Pancreas (tissue), 10 donors: ENCODE results near the gene IFIT5. TPM values are rescaled to one million over a fixed set of nuclear protein-coding genes. Genes with fewer than 3 reads are reported as not detected.

Source experiments
- ATAC-seq, 4 donors: fragments of 200-7000 bp; cut with Tn5 transposase; one replicate each; pipeline versions ENCODE4 v1.8.0 to v1.9.1; 2020; ENCODE audit warnings: mild to moderate bottlenecking in 4 of 4, moderate library complexity in 4 of 4
- DNase-seq, 6 donors: peaks; one replicate each; pipeline ENCODE4 v3.0.0-alpha.2; 2020
- FAIRE-seq: peaks from 2 replicates; lab custom pipeline; 2012; peaks lifted over from hg19 to GRCh38; lab: Jason Lieb, UNC
- H3K27ac ChIP-seq, 4 donors: fragments of 200-600 bp; sonication (generic); 1 replicate in 3 of 4; 2 replicates in 1 of 4; pipeline versions ENCODE4 v1.5.0 to v1.8.0; 2020
- H3K27me3 ChIP-seq, 4 donors: fragments of 200-600 bp; one replicate each; pipeline ENCODE4 v1.8.0; 2021
- H3K36me3 ChIP-seq, 3 donors: fragments of 200-600 bp; sonication (generic) in 1 of 3; one replicate each; pipeline versions ENCODE4 v1.5.0 to v1.8.0; 2020 to 2021
- H3K4me1 ChIP-seq, 3 donors: fragments of 200-600 bp; one replicate each; pipeline ENCODE4 v1.8.0; 2021
- H3K4me3 ChIP-seq, 4 donors: fragments of 200-600 bp; sonication (generic) in 2 of 4; one replicate each; pipeline versions ENCODE4 v1.5.0 to v1.8.0; 2020 to 2021
- H3K9me3 ChIP-seq, 4 donors: fragments of 200-600 bp; one replicate each; pipeline ENCODE4 v1.8.0; 2021
- CTCF ChIP-seq, 4 donors: fragments of 200-600 bp; sonication (generic) in 3 of 4; IDR thresholded peaks; one replicate each; pipeline versions ENCODE4 v1.5.0 to v1.8.0; 2021; ENCODE audit warnings: antibody characterized with exemption in 4 of 4
- WGBS, 2 donors: extraction: QIAGEN DNeasy Blood & Tissue Kit; methylation state at CpG; one replicate each; pipeline ENCODE4 v1.1.7; 2013; 5-methylcytosine and 5-hydroxymethylcytosine counted together
- intact Hi-C, 3 donors: fragments of 100-400 bp; cut with DNase I; formaldehyde crosslinking; loops; one replicate each; pipeline versions ENCODE4 v1.11.1 to v1.14.2; 2022
- polyA plus RNA-seq, 2 donors: library from polyadenylated mRNA; stranded (reverse); fragments of 200-250 nt; gene quantifications; one replicate each; pipeline ENCODE4 v1.2.3, GENCODE V29; 2013
- total RNA-seq, 6 donors: library from RNA; stranded (reverse); fragmentation: NEBNext Ultra II Directional in 4 of 6; extraction: Animal tissue kit (Norgen Biotek cat#: 25700) in 4 of 6; gene quantifications; one replicate each; pipeline versions ENCODE4 v1.2.1 to v1.2.4, GENCODE V29; 2021 to 2023
- donor health status: healthy with polysubstance abuse.
- donor health status: DM: no; HTN: no; CAD: no; lungs with moderate emphysema.
- donor health status: DM: no; HTN: no; CAD: no.
- donor health status: control.
- donor health status: control.
- donor health status: Bipolar disorder and iron deficiency.
- donor health status: DM: yes; HTN: yes; CAD: no.
- donor health status: DM: no; HTN: no; CAD: no.
- donor health status: DM: no; HTN: no; CAD: no.
- donor health status: DM: yes; HTN: yes; CAD: no.

IFIT5 gene
- total and polyA plus RNA-seq, 8 donors: 2.9 to 8.1 (median 4.2) TPM

GRCh38 chr10:89458291-89458690, 43.9 kb downstream of the IFIT5 start:
- WGBS, 2 donors: 73 to 85% methylated on average over 3 of the region's 3 CpGs
- H3K27ac ChIP-seq: no peak overlapping the region
- intact Hi-C loops: no loop called here
- TF ChIP-seq CTCF (IDR thresholded peaks at IDR 0.05): no peak
- no peaks in the 10 kb centered on the region for H3K27me3 ChIP-seq
- H3K36me3 ChIP-seq: no peaks in the 10 kb centered on the region
- DNase-seq: no peak
- H3K4me3 ChIP-seq: no peak overlapping the region
- no peak for FAIRE-seq
- no peak for ATAC-seq
- peaks cover 0 to 4% (median 4%) of the 10 kb centered on the region in 3 donors for H3K4me1 ChIP-seq
- no peaks in the 10 kb centered on the region for H3K9me3 ChIP-seq

DNA sequence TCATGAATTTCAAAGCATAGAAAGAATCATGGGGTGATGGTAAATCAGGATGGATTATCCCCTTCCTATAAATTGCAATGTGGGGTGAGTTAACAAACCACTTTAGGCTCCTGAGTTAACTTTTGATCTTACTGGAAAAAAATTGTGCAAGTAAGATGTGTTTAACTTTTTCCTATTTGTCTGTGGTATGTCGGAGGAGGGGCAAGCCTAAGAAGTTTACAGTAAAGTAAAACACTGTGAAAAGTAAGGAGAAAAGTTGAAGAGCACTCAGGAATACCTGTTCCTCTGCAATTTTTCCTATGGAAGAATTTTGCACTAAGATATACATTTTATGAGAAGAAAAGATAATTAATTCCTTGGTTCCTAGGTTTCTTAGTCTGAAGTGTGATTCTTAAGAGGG, 44.4 kb downstream of the IFIT5 start:
- no peak for FAIRE-seq
- no peak for TF ChIP-seq CTCF (IDR thresholded peaks at IDR 0.05)
- ATAC-seq: no peak
- H3K4me1 ChIP-seq: peaks cover 0 to 8% (median 7%) of the 10 kb centered on the region in 3 donors
- H3K4me3 ChIP-seq: no peak overlapping the region
- H3K27ac ChIP-seq: no peak overlapping the region
- WGBS, 2 donors: 91 to 100% methylated on average over 1 of the region's 1 CpG
- DNase-seq: no peak
- no peaks in the 10 kb centered on the region for H3K27me3 ChIP-seq
- H3K9me3 ChIP-seq: no peaks in the 10 kb centered on the region
- H3K36me3 ChIP-seq: no peaks in the 10 kb centered on the region
- intact Hi-C loops: no loop called here

- DNase-seq (peak in 4 of 6 donors; percentile 47 to 69 (median 54)), FAIRE-seq (no peak), ATAC-seq (peak; percentile 60 to 81 (median 60))
- intact Hi-C loops: no loop called here
- H3K27ac ChIP-seq: peak overlapping the region in 1 of 4 donors; percentile 45
- no peak overlapping the region for H3K4me3 ChIP-seq
- 59 to 62% methylated on average over 6 of the region's 6 CpGs for WGBS, 2 donors
- no peaks in the 10 kb centered on the region for H3K36me3 ChIP-seq
- no peaks in the 10 kb centered on the region for H3K9me3 ChIP-seq
- TF ChIP-seq CTCF (IDR thresholded peaks at IDR 0.05): no peak
- no peaks in the 10 kb centered on the region for H3K27me3 ChIP-seq
- H3K4me1 ChIP-seq: peaks cover 17 to 36% (median 27%) of the 10 kb centered on the region in 3 donors
Measured at GRCh38 chr10:89463846-89464537, 49.6 kb downstream of the IFIT5 start.

GRCh38 chr10:89465196-89465595, 50.8 kb downstream of the IFIT5 start:
- WGBS, 2 donors: 54 to 63% methylated on average over 2 of the region's 2 CpGs
- H3K9me3 ChIP-seq: no peaks in the 10 kb centered on the region
- no peak overlapping the region for H3K27ac ChIP-seq
- no peak overlapping the region for H3K4me3 ChIP-seq
- DNase-seq: no peak
- H3K36me3 ChIP-seq: no peaks in the 10 kb centered on the region
- peaks cover 17 to 47% (median 34%) of the 10 kb centered on the region in 3 donors for H3K4me1 ChIP-seq
- intact Hi-C loops: no loop called here
- FAIRE-seq: no peak
- no peak for TF ChIP-seq CTCF (IDR thresholded peaks at IDR 0.05)
- H3K27me3 ChIP-seq: no peaks in the 10 kb centered on the region
- no peak for ATAC-seq

GRCh38 chr10:89466599-89467035, 52.2 kb downstream of the IFIT5 start:
- FAIRE-seq: no peak

More at GRCh38 chr10:89466599-89467035, 52.2 kb downstream of the IFIT5 start:
- 25 to 26% methylated on average over 3 of the region's 3 CpGs for WGBS, 2 donors
- intact Hi-C loops: no loop called here
- Histone ChIP-seq H3K4me1 (peaks cover 22 to 58% (median 47%) of the 10 kb centered on the region in 3 donors), H3K9me3 (no peaks in the 10 kb centered on the region), H3K27me3 (no peaks in the 10 kb centered on the region), H3K4me3 (no peak overlapping the region), H3K36me3 (no peaks in the 10 kb centered on the region), H3K27ac (peak overlapping the region in 2 of 4 donors; percentile 25 to 55)
- peak in 1 of 4 donors; percentile 12 for TF ChIP-seq CTCF (IDR thresholded peaks at IDR 0.05)
- ATAC-seq (peak; percentile 29 to 59 (median 58)), DNase-seq (no peak)
